ENCODE measurements around the gene CCP110.

- TF ChIP-seq POLR2A (IDR thresholded peaks at IDR 0.05; ENCODE audit: low read depth, low read length) (no peak), TAF1 (IDR thresholded peaks at IDR 0.05; ENCODE audit: low read depth, low read length) (no peak), POLR2AphosphoS5 (IDR thresholded peaks at IDR 0.05; ENCODE audit: low read depth, low read length) (no peak), SPI1 (IDR thresholded peaks at IDR 0.05; ENCODE audit: low read depth, low read length) (no peak)
Observed at GRCh38 chr16:19515757-19516156, 8.0 kb upstream of the CCP110 start.
